ENCODE results near the gene SLX4IP. TPM values are rescaled to one million over a fixed set of nuclear protein-coding genes. Genes with fewer than 3 reads are reported as not detected.

The SLX4IP gene
- total and polyA plus RNA-seq, 8 donors = 2.5 to 6.4 (median 2.8) TPM

DNA sequence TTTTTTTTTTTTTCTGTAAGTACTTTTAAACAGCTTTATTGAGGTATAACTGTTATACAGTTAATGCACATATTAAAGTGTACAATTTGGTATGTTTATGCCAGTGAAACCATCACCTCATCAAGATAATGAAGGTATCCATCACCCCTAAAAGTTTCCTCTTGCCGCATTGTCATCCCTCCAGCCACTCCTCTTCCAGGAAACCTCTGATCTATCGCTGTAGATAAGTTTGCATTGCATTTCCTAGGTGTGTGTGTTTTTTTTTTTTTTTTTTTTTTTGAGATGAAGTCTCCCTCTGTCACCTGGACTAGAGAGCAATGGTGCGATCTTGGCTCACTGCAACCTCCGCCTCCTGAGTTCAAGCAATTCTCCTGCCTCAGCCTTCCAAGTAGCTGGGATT lies 3.1 kb downstream of the SLX4IP start:
- FAIRE-seq = no peak

DNA sequence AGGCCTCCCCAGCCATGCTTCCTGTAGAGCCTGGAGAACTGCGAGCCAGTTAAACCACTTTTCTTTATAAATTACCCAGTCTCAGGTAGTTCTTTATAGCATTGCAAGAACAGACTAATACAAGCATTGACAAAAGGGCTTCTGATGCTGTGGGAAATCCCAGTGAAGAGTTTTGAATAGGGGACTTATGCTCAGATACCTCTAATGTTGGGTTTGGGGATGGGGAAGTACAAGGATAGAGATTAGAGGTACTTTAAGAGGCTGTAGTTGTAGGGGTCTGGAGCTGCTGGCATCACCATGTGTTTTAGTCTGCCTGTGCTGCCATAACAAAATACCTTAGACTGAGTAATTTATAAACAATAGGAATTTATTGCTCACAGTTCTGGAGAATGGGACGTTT lies 8.8 kb downstream of the SLX4IP start:
- Histone ChIP-seq H3K4me3 (no peak overlapping the region), H3K27ac (no peak overlapping the region), H3K36me3 (no peaks in the 10 kb centered on the region), H3K9me3 (no peaks in the 10 kb centered on the region), H3K27me3 (no peaks in the 10 kb centered on the region), H3K4me1 (peaks cover 0 to 6% (median 6%) of the 10 kb centered on the region in 3 donors)
- intact Hi-C loops (cut with DNase I) = no loop called here
- ATAC-seq (no peak), FAIRE-seq (no peak), DNase-seq (no peak)
- 89 to 93% methylated on average over 2 of the region's 2 CpGs for WGBS, 2 donors
- TF ChIP-seq, protein P1, sequence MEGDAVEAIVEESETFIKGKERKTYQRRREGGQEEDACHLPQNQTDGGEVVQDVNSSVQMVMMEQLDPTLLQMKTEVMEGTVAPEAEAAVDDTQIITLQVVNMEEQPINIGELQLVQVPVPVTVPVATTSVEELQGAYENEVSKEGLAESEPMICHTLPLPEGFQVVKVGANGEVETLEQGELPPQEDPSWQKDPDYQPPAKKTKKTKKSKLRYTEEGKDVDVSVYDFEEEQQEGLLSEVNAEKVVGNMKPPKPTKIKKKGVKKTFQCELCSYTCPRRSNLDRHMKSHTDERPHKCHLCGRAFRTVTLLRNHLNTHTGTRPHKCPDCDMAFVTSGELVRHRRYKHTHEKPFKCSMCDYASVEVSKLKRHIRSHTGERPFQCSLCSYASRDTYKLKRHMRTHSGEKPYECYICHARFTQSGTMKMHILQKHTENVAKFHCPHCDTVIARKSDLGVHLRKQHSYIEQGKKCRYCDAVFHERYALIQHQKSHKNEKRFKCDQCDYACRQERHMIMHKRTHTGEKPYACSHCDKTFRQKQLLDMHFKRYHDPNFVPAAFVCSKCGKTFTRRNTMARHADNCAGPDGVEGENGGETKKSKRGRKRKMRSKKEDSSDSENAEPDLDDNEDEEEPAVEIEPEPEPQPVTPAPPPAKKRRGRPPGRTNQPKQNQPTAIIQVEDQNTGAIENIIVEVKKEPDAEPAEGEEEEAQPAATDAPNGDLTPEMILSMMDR (IDR thresholded peaks at IDR 0.05) = no peak

More for the DNA sequence above, 3.1 kb downstream of the SLX4IP start:
- intact Hi-C loops (cut with DNase I) = no loop called here
- Histone ChIP-seq H3K36me3 (no peaks in the 10 kb centered on the region), H3K27me3 (no peaks in the 10 kb centered on the region), H3K4me3 (no peak overlapping the region), H3K27ac (no peak overlapping the region), H3K4me1 (peaks cover 0 to 8% (median 0%) of the 10 kb centered on the region in 3 donors), H3K9me3 (no peaks in the 10 kb centered on the region)
- 80 to 93% methylated on average over 4 of the region's 4 CpGs for WGBS, 2 donors
- TF ChIP-seq, protein P1 (IDR thresholded peaks at IDR 0.05) = no peak
- ATAC-seq (no peak), DNase-seq (no peak)

- no peak for DNase-seq
- H3K27ac ChIP-seq = no peak overlapping the region
- no peaks in the 10 kb centered on the region for H3K9me3 ChIP-seq
- TF ChIP-seq, protein P1 (IDR thresholded peaks at IDR 0.05) = no peak
- no peaks in the 10 kb centered on the region for H3K27me3 ChIP-seq
- ATAC-seq = no peak
- H3K4me3 ChIP-seq = no peak overlapping the region
- no peak for FAIRE-seq
- H3K4me1 ChIP-seq = peaks cover 0 to 6% (median 6%) of the 10 kb centered on the region in 3 donors
- 83 to 88% methylated on average over 4 of the region's 4 CpGs for WGBS, 2 donors
- intact Hi-C loops (cut with DNase I) = no loop called here
- H3K36me3 ChIP-seq = no peaks in the 10 kb centered on the region
Observed at GRCh38 chr20:10445758-10446157, 10.7 kb downstream of the SLX4IP start.

DNA sequence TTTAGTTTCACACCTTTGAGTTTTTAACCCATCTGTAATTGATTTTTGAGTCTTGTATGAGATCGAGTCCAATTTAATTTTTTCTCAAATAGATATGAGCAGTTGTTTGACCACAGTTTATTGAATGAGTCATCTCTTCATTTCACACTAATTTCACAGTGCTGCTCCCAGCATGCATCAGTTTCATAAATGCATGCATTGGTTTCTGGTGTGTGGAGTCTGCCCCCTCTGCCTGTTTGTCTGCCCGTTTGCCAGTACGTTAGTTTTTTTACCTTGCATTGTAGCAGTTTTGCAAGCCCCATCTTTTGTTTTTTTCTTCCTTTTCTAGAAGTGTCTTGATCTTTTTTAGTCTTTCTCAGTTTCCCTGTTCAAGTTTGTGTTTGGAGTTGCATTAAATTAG lies 11.9 kb downstream of the SLX4IP start:
- no peak for DNase-seq
- intact Hi-C loops (cut with DNase I) = no loop called here

More for the DNA sequence above, 11.9 kb downstream of the SLX4IP start:
- peak overlapping the region in 2 of 4 donors; percentile 1 to 41 for H3K27ac ChIP-seq
- FAIRE-seq (no peak), ATAC-seq (peak; percentile 72 to 90 (median 76))
- H3K36me3 ChIP-seq = no peaks in the 10 kb centered on the region
- H3K9me3 ChIP-seq = no peaks in the 10 kb centered on the region
- peaks cover 0 to 6% (median 6%) of the 10 kb centered on the region in 3 donors for H3K4me1 ChIP-seq
- H3K4me3 ChIP-seq = no peak overlapping the region
- no peaks in the 10 kb centered on the region for H3K27me3 ChIP-seq
- TF ChIP-seq, protein P1 (IDR thresholded peaks at IDR 0.05) = no peak
- WGBS, 2 donors = 14 to 16% methylated on average over 3 of the region's 3 CpGs

All from pancreas (tissue), 10 donors.